NOMO-1 (cell line): ENCODE data around the gene PHETA1.
A peak's percentile ranks its signal among the peaks of the same experiment; 100 is the strongest.

Experiments used
- DNase-seq, 2 experiments: peaks; one replicate each; lab custom pipeline; 2025; ENCODE audit not compliant: unreplicated experiment in 2 of 2; lab: John Stamatoyannopoulos, UW

The PHETA1 gene

GRCh38 chr12:111368788-111369495 is at the start of gene PHETA1:
TSS of gene PHETA1 (minus strand) at chr12:111369095. CDS start at chr12:111363427, 5,668 bp downstream.
- DNase-seq = peak; percentile 78 to 90

- no peak for DNase-seq
Measured at GRCh38 chr12:111418594-111418880, 49.6 kb upstream of the PHETA1 start.

- no peak for DNase-seq
Measured at GRCh38 chr12:111417784-111418593, 49.1 kb upstream of the PHETA1 start.

GRCh38 chr12:111417290-111417689 is 48.4 kb upstream of the PHETA1 start:
- no peak for DNase-seq

- DNase-seq = no peak
Measured at GRCh38 chr12:111414711-111415252, 45.9 kb upstream of the PHETA1 start.

GRCh38 chr12:111413442-111414086 is 44.7 kb upstream of the PHETA1 start:
- no peak for DNase-seq

- no peak for DNase-seq
Measured at GRCh38 chr12:111412830-111413441, 44.0 kb upstream of the PHETA1 start.

- no peak for DNase-seq
Measured at GRCh38 chr12:111412007-111412829, 43.3 kb upstream of the PHETA1 start.

- DNase-seq = no peak
Measured at GRCh38 chr12:111411185-111411764, 42.4 kb upstream of the PHETA1 start.

GRCh38 chr12:111410431-111411184 is 41.7 kb upstream of the PHETA1 start:
- no peak for DNase-seq

- DNase-seq = no peak
Measured at GRCh38 chr12:111409780-111410430, 41.0 kb upstream of the PHETA1 start.

GRCh38 chr12:111409403-111409779 is 40.5 kb upstream of the PHETA1 start:
- DNase-seq = no peak

GRCh38 chr12:111408686-111409402 is 39.9 kb upstream of the PHETA1 start:
- no peak for DNase-seq

GRCh38 chr12:111408116-111408440 is 39.2 kb upstream of the PHETA1 start:
- DNase-seq = no peak

- no peak for DNase-seq
Measured at GRCh38 chr12:111407377-111408115, 38.7 kb upstream of the PHETA1 start.

- DNase-seq = peak; percentile 78 to 80
Measured at GRCh38 chr12:111406474-111407376, 37.8 kb upstream of the PHETA1 start.
